GM12892 (cell line): ENCODE data around the gene ZNF438.

ENCODE experiments used
- POLR2A ChIP-seq: IDR thresholded peaks from 2 replicates; pipeline ENCODE4 v1.6.1; 2011; ENCODE audit warnings: low read depth, low read length, control low read depth
- POLR2AphosphoS5 ChIP-seq: IDR thresholded peaks from 2 replicates; pipeline ENCODE4 v1.6.1; 2011; ENCODE audit warnings: low read depth, low read length, control low read depth
- TAF1 ChIP-seq: IDR thresholded peaks from 2 replicates; pipeline ENCODE4 v1.6.1; 2011; ENCODE audit warnings: low read depth, mild to moderate bottlenecking, control low read depth, low read length, borderline replicate concordance

- TF ChIP-seq POLR2A (no peak), POLR2AphosphoS5 (no peak), TAF1 (no peak)
Observed at GRCh38 chr10:30894221-30894620, 137.4 kb downstream of the ZNF438 start.
